Loucy (cell line): Measurements from ENCODE around the gene PPIE.

Source experiments
- H2AFZ ChIP-seq: fragments of 200-600 bp; sonication (generic); 2 replicates; pipeline ENCODE4 v1.6.0; 2016; ENCODE audit warnings: antibody characterized with exemption, mild to moderate bottlenecking, low read length, moderate library complexity
- H3F3A ChIP-seq: fragments of 200-600 bp; 2 replicates; pipeline ENCODE4 v1.6.0; 2016; ENCODE audit warnings: antibody characterized with exemption, low read depth, mild to moderate bottlenecking
- H3K27me3 ChIP-seq: fragments of 200-600 bp; sonication (generic); 2 replicates; pipeline ENCODE4 v1.6.1; 2014; ENCODE audit warnings: low read length, mild to moderate bottlenecking; ENCODE audit not compliant: insufficient read depth, poor library complexity, severe bottlenecking
- H3K36me3 ChIP-seq: fragments of 200-600 bp; sonication (generic); 2 replicates; pipeline ENCODE4 v1.6.1; 2016; ENCODE audit warnings: low read length; ENCODE audit not compliant: insufficient read depth
- H3K4me1 ChIP-seq: fragments of 200-600 bp; sonication (generic); 2 replicates; pipeline ENCODE4 v1.5.1; 2014; ENCODE audit warnings: low read length, mild to moderate bottlenecking; ENCODE audit not compliant: insufficient read depth, poor library complexity, severe bottlenecking
- H3K4me2 ChIP-seq: fragments of 200-600 bp; sonication (generic); 2 replicates; pipeline ENCODE4 v1.6.0; 2014; ENCODE audit warnings: antibody characterized with exemption, low read length, low read depth, mild to moderate bottlenecking; ENCODE audit not compliant: poor library complexity, severe bottlenecking
- H3K4me3 ChIP-seq: fragments of 200-600 bp; sonication (generic); 2 replicates; pipeline ENCODE4 v1.5.1; 2014; ENCODE audit warnings: low read length, mild to moderate bottlenecking, mixed read lengths; ENCODE audit not compliant: poor library complexity, severe bottlenecking
- H3K79me2 ChIP-seq: fragments of 200-600 bp; sonication (generic); 2 replicates; pipeline ENCODE4 v1.6.1; 2014; ENCODE audit warnings: low read length; ENCODE audit not compliant: insufficient read depth
- H3K9ac ChIP-seq: fragments of 200-600 bp; sonication (generic); 2 replicates; pipeline ENCODE4 v1.6.0; 2014; ENCODE audit warnings: mild to moderate bottlenecking, low read depth, low read length, moderate library complexity; ENCODE audit not compliant: poor library complexity, severe bottlenecking
- H3K9me2 ChIP-seq: fragments of 200-600 bp; sonication (generic); replicated peaks from 2 replicates; pipeline ENCODE4 v1.6.1; 2016; ENCODE audit warnings: low read depth, low read length, mixed read lengths
- H3K9me3 ChIP-seq: fragments of 200-600 bp; sonication (generic); 2 replicates; pipeline ENCODE4 v1.6.1; 2014; ENCODE audit warnings: mild to moderate bottlenecking, antibody characterized with exemption, low read length, low read depth; ENCODE audit not compliant: insufficient read depth
- H4K20me1 ChIP-seq: fragments of 200-600 bp; sonication (generic); 2 replicates; pipeline ENCODE4 v1.6.0; 2014; ENCODE audit warnings: antibody characterized with exemption, low read length, mild to moderate bottlenecking; ENCODE audit not compliant: insufficient read depth, poor library complexity, severe bottlenecking
- CTCF ChIP-seq: fragments of 200-600 bp; sonication (generic); conservative IDR thresholded peaks from 2 replicates; pipeline ENCODE4 v1.5.1; 2014; ENCODE audit warnings: mild to moderate bottlenecking, antibody characterized with exemption, low read length
- EZH2phosphoT487 ChIP-seq: fragments of 200-600 bp; IDR thresholded peaks from 2 replicates; pipeline ENCODE4 v1.6.1; 2018; ENCODE audit warnings: antibody characterized with exemption, mild to moderate bottlenecking, moderate library complexity, borderline replicate concordance

Gene PPIE

GRCh38 chr1:39690225-39690624, 48.5 kb upstream of the PPIE start:
- Histone ChIP-seq H3K36me3 (no peaks in the 10 kb centered on the region), H3K4me3 (no peak overlapping the region), H2AFZ (no peak overlapping the region), H3K9me3 (no peaks in the 10 kb centered on the region), H3K4me2 (no peak overlapping the region), H3F3A (no peaks in the 10 kb centered on the region), H3K4me1 (no peaks in the 10 kb centered on the region), H3K79me2 (no peaks in the 10 kb centered on the region), H3K27me3 (no peaks in the 10 kb centered on the region), H3K9ac (no peak overlapping the region), H3K9me2 (no peaks in the 10 kb centered on the region), H4K20me1 (no peaks in the 10 kb centered on the region)
- no peak for TF ChIP-seq CTCF
- TF ChIP-seq EZH2phosphoT487 = no peak

- Histone ChIP-seq H3K4me2 (peak overlapping the region; percentile 58), H3K79me2 (no peaks in the 10 kb centered on the region), H2AFZ (no peak overlapping the region), H3K9me2 (no peaks in the 10 kb centered on the region), H3K4me3 (no peak overlapping the region), H3F3A (no peaks in the 10 kb centered on the region), H3K4me1 (no peaks in the 10 kb centered on the region), H4K20me1 (no peaks in the 10 kb centered on the region), H3K27me3 (no peaks in the 10 kb centered on the region), H3K36me3 (no peaks in the 10 kb centered on the region), H3K9me3 (no peaks in the 10 kb centered on the region), H3K9ac (no peak overlapping the region)
- no peak for TF ChIP-seq CTCF
- no peak for TF ChIP-seq EZH2phosphoT487
These were observed 47.8 kb upstream of the PPIE start for GRCh38 chr1:39690794-39691382.

- Histone ChIP-seq H3K27me3 (no peaks in the 10 kb centered on the region), H3K79me2 (no peaks in the 10 kb centered on the region), H4K20me1 (no peaks in the 10 kb centered on the region), H2AFZ (no peak within 1 kb of the TSS), H3F3A (no peaks in the 10 kb centered on the region), H3K36me3 (no peaks in the 10 kb centered on the region), H3K9me2 (no peaks in the 10 kb centered on the region), H3K9me3 (no peaks in the 10 kb centered on the region), H3K4me3 (peak within 1 kb of the TSS; percentile 43), H3K9ac (no peak within 1 kb of the TSS), H3K4me2 (peak within 1 kb of the TSS; percentile 58), H3K4me1 (no peaks in the 10 kb centered on the region)
- TF ChIP-seq EZH2phosphoT487 (no peak), CTCF (no peak)
These were observed 47.1 kb upstream of the PPIE start, which contains the start of gene HPCAL4 for GRCh38 chr1:39691383-39692151. TSS of gene HPCAL4 (minus strand) at chr1:39691433. CDS start at chr1:39684603, 6,830 bp downstream.
